Fibroblast of skin of right biceps (primary cell): ENCODE results near the gene MB.
"Not testable (repeated sequence)": the region's sequence is repeated elsewhere in the genome, so short reads cannot be mapped to it uniquely, and the experiment has no call there.

Experiments
- DNase-seq: peaks from one replicate; pipeline ENCODE4 v3.0.0-alpha.2; 2013

The MB gene

DNA sequence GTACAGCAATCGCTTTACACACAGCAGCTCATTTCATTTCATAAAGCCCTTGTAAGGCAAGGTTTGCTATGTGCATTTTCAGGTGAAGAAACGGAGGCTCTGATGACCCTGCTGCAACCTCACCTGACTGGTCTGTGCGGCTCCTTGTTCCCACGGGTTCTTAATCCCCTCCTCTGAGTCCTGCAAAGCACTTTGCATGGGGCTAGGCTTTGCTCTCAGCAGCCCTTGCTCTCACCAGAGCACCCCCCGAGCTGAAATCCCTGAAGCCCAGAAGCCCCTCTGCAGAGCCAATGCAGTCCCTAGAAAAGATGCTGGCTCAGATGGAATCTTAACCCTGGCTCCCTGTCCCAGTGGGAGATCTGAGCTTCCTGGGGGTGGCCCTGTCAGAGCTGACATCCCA lies 20.1 kb upstream of the MB start:
- DNase-seq = no peak

DNA sequence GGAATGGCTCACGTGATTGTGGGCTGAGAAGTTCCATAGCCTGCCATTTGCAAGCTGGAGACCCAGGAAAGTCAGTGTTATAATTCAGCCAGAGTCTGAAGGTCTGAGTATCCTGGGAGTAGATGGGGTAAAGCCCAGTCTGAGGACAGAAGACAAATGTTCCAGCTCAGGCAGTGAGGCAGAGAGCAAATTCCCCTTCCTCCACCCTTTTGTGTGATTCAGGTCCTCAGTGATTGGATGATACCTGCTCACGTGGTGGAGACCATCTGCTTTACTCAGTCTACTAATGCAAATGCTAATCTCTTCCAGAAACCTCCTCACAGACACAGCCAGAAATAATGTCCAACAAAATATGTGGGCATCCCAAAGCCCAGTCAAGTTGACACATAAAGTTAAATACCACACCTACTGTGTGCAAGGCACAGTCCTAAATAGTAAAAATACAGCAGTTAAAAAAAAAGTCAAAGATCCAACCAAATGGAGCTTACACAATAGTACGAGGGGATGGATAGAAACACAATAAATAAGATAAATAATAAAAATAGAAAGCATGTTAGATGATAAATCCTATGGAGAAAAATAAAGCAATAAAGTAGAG lies 17.9 kb upstream of the MB start:
- peak; percentile 44 for DNase-seq

DNA sequence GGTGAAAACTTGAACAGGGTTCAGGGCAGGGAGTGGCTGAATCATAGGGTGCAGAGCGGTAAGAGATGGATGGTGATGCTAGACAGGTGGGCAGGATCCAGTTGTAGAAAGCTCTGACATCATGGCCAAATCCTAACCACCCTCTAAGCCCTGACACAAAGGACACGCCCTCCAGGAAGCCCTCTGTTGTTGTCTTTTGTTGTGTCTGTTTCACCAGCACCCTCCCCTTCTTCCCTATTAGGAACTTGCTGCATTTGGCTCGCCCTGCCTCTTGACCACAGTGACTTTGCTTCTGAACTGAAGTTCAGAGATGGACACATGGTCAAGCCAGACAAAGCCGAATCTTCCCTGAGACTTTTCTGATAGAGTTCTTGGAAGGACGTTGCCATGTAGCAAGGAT lies 16.9 kb upstream of the MB start:
- no peak for DNase-seq

- no peak for DNase-seq
Measured at GRCh38 chr22:35633520-35633919, 16.4 kb upstream of the MB start.

GRCh38 chr22:35632935-35633334 lies 15.8 kb upstream of the MB start:
- DNase-seq = no peak

DNA sequence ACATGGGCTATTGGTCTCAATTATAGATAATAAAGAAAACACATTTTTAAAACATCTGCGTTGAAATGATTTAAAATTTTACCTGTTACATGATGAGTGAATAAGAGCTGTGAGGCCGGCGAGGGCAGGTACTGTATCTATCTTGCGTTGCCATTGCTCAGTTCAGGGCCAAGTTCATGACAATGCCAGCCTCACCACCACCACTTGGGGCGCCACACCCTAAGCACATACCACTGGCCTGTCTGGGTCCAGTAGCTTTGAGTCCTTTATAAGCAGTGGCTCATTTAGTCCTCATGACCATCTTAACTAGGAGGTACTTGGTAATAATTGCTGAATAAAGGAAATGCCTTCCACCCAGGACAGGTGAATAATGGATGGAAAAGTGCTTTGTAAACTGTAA lies 14.5 kb upstream of the MB start:
- peak; percentile 37 for DNase-seq

DNA sequence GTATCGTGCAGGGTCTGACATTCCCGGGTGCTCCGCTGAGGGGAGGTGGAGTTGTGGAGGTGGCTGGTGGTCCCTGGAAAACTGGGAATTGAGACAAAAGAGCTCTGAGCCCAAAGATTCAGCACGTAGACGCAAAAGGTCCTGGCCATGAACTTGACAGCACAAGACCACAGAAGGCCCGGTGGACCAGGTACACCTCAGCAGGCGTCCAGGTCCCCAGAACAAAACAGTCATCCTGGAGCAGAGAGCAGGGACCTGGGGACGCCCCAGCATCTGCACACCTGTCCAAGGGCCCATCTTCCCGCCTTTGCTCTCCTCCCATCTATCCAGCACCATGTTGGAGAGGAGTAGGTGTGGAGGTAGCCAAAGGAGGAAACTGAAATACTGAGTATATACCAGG lies 13.8 kb upstream of the MB start:
- DNase-seq = no peak

DNA sequence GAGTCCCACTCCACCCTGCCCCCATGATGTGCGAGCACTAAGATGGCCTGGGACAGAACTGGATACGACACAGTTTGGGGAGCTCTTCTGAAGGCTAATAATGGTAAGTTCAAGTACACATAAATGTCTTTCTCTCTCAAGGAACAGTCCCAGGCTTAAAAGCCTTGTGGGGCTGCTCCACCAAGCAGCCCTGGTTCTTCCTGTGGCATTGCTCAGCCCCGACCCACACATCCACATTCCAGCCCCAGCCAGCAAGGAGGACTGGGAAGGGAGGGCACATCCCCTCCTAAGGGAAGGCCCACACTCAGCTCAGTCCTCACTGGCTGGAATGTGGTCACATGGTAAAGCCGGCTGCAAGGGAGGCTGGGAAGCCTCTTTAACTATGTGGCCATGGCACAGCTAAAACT lies 13.3 kb upstream of the MB start:
- peak; percentile 87 for DNase-seq

GRCh38 chr22:35629406-35630216 lies 12.5 kb upstream of the MB start:
- peak; percentile 100 for DNase-seq

DNA sequence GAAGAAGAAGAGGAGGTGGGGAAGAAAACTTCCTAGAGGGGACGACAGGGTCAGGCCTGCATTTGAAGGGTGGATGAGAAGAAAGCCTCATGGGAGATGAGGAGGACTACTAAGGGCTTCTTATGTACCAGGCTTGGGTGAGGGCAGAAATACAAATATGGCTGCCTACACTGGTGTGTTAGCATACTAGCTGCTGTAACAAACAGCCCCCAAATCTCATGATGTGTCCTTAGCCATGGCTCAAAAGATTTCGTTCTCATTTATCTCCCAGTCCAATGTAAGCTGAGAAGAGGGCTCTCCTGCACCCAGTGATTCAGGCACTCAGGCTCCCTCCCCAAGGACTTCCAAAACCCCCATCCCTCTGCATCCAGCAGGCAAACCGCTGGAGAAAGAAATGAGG lies 11.6 kb upstream of the MB start:
- no peak for DNase-seq

DNA sequence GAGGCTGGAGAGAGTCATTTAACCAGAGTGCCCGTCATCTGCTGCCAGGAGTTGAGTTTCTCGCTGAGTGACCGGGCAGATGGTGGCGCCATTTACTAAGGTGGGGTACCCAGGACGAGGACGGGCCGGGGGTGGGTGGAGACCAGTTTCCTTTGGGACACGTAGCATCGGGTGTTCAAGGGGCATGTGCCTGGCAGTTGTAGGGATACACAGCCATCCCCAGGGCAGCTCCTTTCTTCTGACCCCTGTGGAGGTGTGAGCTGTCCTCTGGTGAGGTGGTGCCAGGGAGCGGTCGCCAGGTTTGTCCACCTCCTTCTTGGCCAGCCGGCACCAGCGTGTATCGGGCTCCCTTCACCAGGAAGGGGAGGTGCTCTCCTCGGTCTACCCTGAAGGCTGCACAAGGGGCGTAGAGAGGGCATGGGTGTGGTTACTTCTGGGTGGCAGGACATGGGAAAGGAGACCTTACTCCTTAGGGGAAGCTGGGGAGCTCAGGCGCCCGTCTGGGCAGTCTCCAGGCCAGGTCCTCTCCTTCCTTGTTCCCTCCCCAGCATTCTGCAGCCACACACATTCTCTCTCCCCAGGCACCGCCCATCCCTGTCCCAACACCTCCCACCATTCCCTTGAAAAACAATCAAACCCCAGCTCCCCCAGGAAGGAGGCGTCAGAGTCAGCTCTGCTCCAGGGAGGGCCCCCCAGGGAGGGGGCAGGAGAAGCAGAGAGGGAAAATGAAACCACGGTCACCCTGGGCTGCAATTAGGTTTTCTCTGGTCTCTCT lies 10.3 kb upstream of the MB start:
- DNase-seq = peak; percentile 98

GRCh38 chr22:35625763-35626432 lies 8.8 kb upstream of the MB start:
- no peak for DNase-seq

DNA sequence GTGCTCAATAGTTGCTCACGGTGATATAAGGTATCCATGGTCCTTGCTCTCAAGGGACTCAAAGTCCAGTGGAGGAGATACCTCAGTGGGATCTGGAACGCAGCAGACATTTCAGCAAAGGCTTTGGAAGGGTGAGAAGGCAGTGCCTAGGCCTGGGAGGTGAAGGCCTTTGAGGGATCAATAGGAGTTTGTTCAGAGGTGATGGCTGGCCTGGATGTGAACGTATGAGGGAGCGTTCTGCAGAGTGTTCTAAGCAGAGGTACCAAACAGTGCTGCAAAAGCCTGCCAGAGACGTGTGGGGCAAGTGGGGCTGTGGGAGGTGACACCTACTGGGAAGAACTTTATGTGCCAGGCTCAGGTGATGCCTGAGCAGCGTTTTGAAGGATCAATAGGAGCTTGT lies 7.4 kb upstream of the MB start:
- no peak for DNase-seq

GRCh38 chr22:35623885-35624284 lies 6.8 kb upstream of the MB start:
- not testable (repeated sequence) for DNase-seq

DNA sequence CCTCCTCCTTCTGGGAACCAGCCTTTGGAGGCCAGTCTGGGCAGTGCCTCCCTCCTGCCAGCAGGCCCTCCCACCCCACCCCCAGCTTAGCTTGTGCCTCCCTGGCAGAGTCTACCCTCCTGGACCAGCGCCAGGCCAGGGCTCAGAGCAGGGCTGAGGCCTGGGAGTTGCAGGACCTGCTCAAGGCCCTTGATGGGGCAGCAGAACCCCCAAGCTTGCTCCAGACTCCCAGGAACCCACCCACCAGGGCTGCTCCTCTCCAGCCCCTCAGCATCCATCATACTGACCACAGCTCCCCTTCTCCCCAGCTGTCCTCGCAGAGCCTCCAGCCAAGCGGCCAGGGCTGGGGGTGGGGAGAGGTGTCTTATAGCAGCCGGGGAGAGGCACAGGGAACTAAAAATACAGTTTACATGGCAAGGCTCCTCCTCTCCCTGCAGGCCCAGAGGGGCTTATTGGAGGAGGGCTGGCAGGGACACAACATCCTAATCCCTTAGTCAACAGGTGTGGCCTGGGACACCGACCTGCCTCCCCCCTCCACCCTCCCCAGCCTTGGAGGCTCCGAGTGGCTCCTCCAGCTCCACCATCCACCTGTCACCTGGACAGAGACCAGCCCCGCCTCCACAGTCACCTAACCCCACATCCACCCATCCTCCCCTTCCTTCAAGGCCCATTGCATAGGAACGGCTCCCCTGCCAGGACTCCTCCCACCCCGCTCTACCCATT lies 5.2 kb upstream of the MB start:
- no peak for DNase-seq

DNA sequence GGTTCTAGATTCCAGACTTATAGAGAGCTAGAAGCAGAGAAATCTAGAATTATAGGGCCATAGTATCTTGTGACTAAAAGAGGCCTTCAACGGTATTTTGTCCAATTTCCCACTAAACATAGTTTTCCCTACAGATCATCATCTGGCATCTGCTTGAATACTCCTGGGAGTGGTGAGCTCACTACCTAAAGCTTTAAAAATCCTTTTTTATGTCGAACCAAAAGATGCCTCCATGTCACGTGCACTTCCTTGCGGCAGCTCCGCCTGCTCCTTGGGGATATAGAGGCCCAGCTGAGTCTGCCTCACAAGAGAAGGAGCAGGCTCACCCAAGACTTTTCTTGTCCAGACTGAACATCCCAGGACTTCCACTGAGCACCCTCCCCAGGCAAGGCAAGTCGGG lies 4.3 kb upstream of the MB start:
- DNase-seq = peak; percentile 49

DNA sequence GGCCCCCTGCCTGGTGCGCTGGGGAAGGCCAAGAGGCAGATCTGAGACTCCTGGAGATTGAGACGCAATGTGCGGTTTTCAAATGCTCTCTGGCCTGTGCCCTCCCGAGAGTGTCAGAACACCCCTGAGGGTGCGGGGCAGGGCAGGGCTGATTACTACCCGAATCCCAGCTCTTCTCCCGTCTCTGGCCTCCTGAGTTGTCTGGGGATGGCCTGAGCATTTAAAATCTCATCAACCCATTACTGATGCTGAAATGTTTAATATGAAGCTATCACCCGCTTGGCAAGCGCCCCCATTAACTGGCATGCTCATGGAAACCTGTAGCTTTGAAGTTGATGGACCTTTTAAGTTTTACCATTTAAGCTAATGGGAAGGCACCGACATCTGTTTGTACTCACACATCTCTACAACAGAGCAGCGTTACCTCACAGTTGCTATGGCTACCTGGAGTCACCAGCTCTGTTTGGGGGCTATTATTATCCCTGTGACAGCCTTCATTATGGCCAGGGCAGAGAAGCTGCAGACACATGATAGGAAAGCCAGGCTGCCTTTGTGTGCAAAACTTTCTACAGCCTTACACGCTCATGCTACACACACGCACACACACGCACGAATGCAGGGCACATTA lies 3.6 kb upstream of the MB start:
- peak; percentile 60 for DNase-seq

DNA sequence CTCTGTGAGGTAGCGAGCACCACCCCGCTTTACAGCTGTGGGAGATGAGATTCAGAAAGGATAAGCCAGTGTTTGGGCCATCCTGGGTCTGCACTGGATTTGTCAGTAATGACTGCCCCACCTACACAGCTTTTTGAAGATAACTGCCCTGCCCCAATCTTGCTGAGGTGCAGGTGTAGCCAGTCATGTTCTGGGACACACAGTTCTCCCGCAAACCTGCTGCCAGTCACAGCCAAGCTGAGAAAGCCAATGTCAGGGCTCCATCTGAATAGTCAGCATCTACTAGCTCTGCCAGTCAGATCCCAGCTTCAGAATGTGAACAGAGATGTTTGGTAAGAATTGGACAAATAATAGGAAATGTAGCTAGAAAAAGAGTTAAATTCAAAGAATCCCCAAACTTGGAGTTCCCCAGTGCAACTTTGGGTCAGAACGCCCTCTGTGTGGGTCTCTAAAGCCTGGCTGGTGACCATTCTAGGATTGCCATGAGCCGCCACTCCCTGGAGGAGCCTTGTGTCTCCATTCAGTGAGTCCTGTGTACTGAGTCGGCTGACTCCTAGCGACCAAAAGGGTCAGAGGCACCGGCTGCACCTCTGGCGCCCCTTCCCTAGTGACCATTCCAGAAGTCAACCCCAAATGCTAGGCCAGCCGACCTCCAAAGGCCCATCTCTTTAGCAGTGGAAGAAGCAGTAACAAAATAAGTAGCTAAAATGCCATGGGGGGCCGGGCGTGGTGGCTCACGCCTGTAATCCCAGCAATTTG lies 2.4 kb upstream of the MB start:
- DNase-seq = no peak

DNA sequence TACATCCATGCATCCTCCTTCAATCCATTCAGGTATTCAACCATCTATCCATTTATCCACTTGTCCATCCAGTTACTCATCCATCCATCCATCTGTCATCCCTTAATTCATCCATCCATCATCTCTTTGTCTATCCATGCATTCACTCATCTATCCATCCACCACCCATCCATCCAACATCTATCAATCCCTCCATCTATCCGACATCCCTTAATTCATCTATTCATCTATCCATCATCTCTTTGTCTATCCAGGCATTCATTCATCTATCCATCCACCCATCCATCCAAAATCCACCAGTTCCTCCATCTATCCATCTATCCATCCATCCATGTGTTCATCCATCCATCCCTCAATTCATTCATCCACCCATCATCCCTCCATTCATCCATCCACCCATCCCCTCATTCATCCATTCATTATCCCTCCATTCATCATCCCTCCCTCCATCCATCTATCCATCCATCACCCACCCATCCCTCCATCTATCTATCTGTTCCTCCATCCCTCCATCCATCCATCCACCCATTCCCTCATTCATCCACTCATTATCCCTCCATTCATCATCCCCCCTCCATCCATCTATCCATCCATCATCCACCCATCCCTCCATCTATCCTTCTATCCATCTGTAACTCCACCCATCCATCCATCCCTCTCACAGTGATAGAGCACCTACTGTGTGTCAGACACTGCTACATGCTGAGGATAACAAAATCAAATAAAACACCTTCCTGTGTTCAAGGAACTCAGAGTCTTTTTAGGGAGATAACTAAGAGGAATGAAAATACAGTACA lies 1.5 kb upstream of the MB start:
- no peak for DNase-seq

- no peak for DNase-seq
Measured at GRCh38 chr22:35616043-35616442, 1.1 kb downstream of the MB start.

- no peak for DNase-seq
Measured at GRCh38 chr22:35615156-35615555, 2.0 kb downstream of the MB start.
